Liver (tissue), 9 donors: ENCODE data around the gene PITPNC1. TPM values are rescaled to one million over a fixed set of nuclear protein-coding genes. Genes with fewer than 3 reads are reported as not detected.
A peak's percentile ranks its signal among the peaks of the same experiment; 100 is the strongest.

Experiments
- DNase-seq: peaks from one replicate; pipeline ENCODE4 v3.0.0-alpha.2; 2017; ENCODE audit warnings: low spot score
- H3K27ac ChIP-seq, 2 donors: one replicate each; pipeline ENCODE4 v1.7.0; 2013; ENCODE audit warnings: inconsistent platforms in 2 of 2, low read length in 2 of 2, control low read depth in 1 of 2, low read depth in 1 of 2, mild to moderate bottlenecking in 1 of 2
- H3K27me3 ChIP-seq, 4 donors: one replicate each; pipeline versions ENCODE4 v1.6.1 to v1.7.0; 2013; ENCODE audit warnings: low read length in 3 of 4, inconsistent platforms in 1 of 4, mild to moderate bottlenecking in 1 of 4, moderate library complexity in 1 of 4; ENCODE audit not compliant: control insufficient read depth in 4 of 4, insufficient read depth in 4 of 4
- H3K36me3 ChIP-seq, 4 donors: one replicate each; pipeline versions ENCODE4 v1.6.1 to v1.7.0; 2013; ENCODE audit warnings: low read length in 3 of 4, mild to moderate bottlenecking in 3 of 4, low read depth in 1 of 4, moderate library complexity in 1 of 4; ENCODE audit not compliant: control insufficient read depth in 4 of 4, insufficient read depth in 3 of 4
- H3K4me1 ChIP-seq, 4 donors: one replicate each; pipeline versions ENCODE4 v1.6.1 to v1.7.0; 2013; ENCODE audit warnings: low read length in 3 of 4, mild to moderate bottlenecking in 3 of 4, moderate library complexity in 1 of 4; ENCODE audit not compliant: control insufficient read depth in 4 of 4, insufficient read depth in 4 of 4
- H3K4me3 ChIP-seq, 3 donors: one replicate each; pipeline versions ENCODE4 v1.6.1 to v1.7.0; 2013; ENCODE audit warnings: low read length in 3 of 3, control low read depth in 1 of 3, low read depth in 1 of 3, mild to moderate bottlenecking in 1 of 3
- H3K9ac ChIP-seq, 2 donors: one replicate each; pipeline ENCODE4 v1.7.0; 2013; ENCODE audit warnings: low read length in 2 of 2, mild to moderate bottlenecking in 2 of 2, moderate library complexity in 2 of 2, control low read depth in 1 of 2, low read depth in 1 of 2
- H3K9me3 ChIP-seq, 4 donors: one replicate each; pipeline versions ENCODE4 v1.6.1 to v1.7.0; 2013; ENCODE audit warnings: low read length in 3 of 4; ENCODE audit not compliant: control insufficient read depth in 4 of 4
- ATF3 ChIP-seq: IDR thresholded peaks from 2 replicates; pipeline ENCODE4 v1.6.1; 2016; ENCODE audit warnings: antibody characterized with exemption
- CTCF ChIP-seq: fragments of 150-350 bp; IDR thresholded peaks from 2 replicates; pipeline ENCODE4 v1.5.1; 2017; ENCODE audit warnings: improper control_type of control experiment, low read depth, low read length; ENCODE audit not compliant: missing input control
- EGR1 ChIP-seq, 2 donors: IDR thresholded peaks; 2 replicates each; pipeline ENCODE4 v1.6.1; 2016 to 2018; ENCODE audit warnings: antibody characterized with exemption in 2 of 2, low read depth in 2 of 2
- FOXA1 ChIP-seq: IDR thresholded peaks from 2 replicates; pipeline ENCODE4 v1.6.1; 2016; ENCODE audit warnings: antibody characterized with exemption
- FOXA2 ChIP-seq: IDR thresholded peaks from 2 replicates; pipeline ENCODE4 v1.6.1; 2016; ENCODE audit warnings: antibody characterized with exemption
- GABPA ChIP-seq, 2 donors: IDR thresholded peaks in 1 of 2; conservative IDR thresholded peaks in 1 of 2; 2 replicates each; pipeline ENCODE4 v1.6.1; 2016; ENCODE audit warnings: antibody characterized with exemption in 2 of 2, mild to moderate bottlenecking in 1 of 2, moderate library complexity in 1 of 2
- HNF4A ChIP-seq, 2 donors: conservative IDR thresholded peaks; 2 replicates each; pipeline ENCODE4 v1.6.1; 2016; ENCODE audit warnings: antibody characterized with exemption in 2 of 2, mild to moderate bottlenecking in 2 of 2
- HNF4G ChIP-seq: IDR thresholded peaks from 2 replicates; pipeline ENCODE4 v1.6.1; 2016; ENCODE audit warnings: antibody characterized with exemption
- JUND ChIP-seq, 2 donors: IDR thresholded peaks; 2 replicates each; pipeline ENCODE4 v1.6.1; 2016; ENCODE audit warnings: antibody characterized with exemption in 2 of 2
- MAX ChIP-seq: IDR thresholded peaks from 2 replicates; pipeline ENCODE4 v1.6.1; 2016; ENCODE audit warnings: antibody characterized with exemption
- NR2F2 ChIP-seq: IDR thresholded peaks from 2 replicates; pipeline ENCODE4 v1.6.1; 2016; ENCODE audit warnings: antibody characterized with exemption
- RAD21 ChIP-seq, 2 donors: IDR thresholded peaks; 2 replicates each; pipeline ENCODE4 v1.6.1; 2016; ENCODE audit warnings: antibody characterized with exemption in 2 of 2, mild to moderate bottlenecking in 2 of 2
- RXRA ChIP-seq, 2 donors: IDR thresholded peaks; 2 replicates each; pipeline ENCODE4 v1.6.1; 2017 to 2018; ENCODE audit warnings: antibody characterized with exemption in 2 of 2, mild to moderate bottlenecking in 1 of 2
- SP1 ChIP-seq: IDR thresholded peaks from 2 replicates; pipeline ENCODE4 v1.6.1; 2018; ENCODE audit warnings: antibody characterized with exemption, mild to moderate bottlenecking
- TAF1 ChIP-seq: conservative IDR thresholded peaks from 2 replicates; pipeline ENCODE4 v1.6.1; 2016; ENCODE audit warnings: antibody characterized with exemption, mild to moderate bottlenecking
- YY1 ChIP-seq: IDR thresholded peaks from 2 replicates; pipeline ENCODE4 v1.6.1; 2016; ENCODE audit warnings: antibody characterized with exemption, mild to moderate bottlenecking
- ZBTB33 ChIP-seq: IDR thresholded peaks from 2 replicates; pipeline ENCODE4 v1.6.1; 2016; ENCODE audit warnings: antibody characterized with exemption
- WGBS: extraction: QIAGEN DNeasy Blood & Tissue Kit; methylation state at CpG from one replicate; pipeline ENCODE4 v1.1.7; 2013; 5-methylcytosine and 5-hydroxymethylcytosine counted together
- polyA plus RNA-seq, 2 donors: library from polyadenylated mRNA; stranded (reverse) in 1 of 2; unstranded in 1 of 2; fragments of 200-250 nt in 1 of 2; fragments of >200 nt in 1 of 2; fragmentation: Nextera tagmentation in 1 of 2; extraction: Ambion mirVana in 1 of 2; gene quantifications; one replicate each; pipeline versions ENCODE4 v1.2.1 to v1.2.3, GENCODE V29; 2013 to 2015
- total RNA-seq, 2 donors: library from RNA; depleted of rRNA; stranded (reverse); fragments of >200 nt; gene quantifications; one replicate each; pipeline ENCODE4 v1.2.3, GENCODE V29; 2014
- donor health status: healthy.
- donor health status: healthy.
- donor health status: healthy.
- donor health status: healthy.
- donor health status: healthy.

PITPNC1 gene
- total and polyA plus RNA-seq, 4 donors: 2.3 to 10.2 (median 5.7) TPM

GRCh38 chr17:67388986-67389385, 11.9 kb downstream of the PITPNC1 start:
- H3K9ac ChIP-seq: no peak overlapping the region

GRCh38 chr17:67390006-67390645, 13.0 kb downstream of the PITPNC1 start:
- Histone ChIP-seq H3K4me3 (peak overlapping the region in 2 of 3 donors; percentile 3 to 24), H3K27ac (peak overlapping the region; percentile 21 to 79), H3K9ac (peak overlapping the region in 1 of 2 donors; percentile 48), H3K9me3 (no peaks in the 10 kb centered on the region), H3K4me1 (peaks cover 0 to 33% (median 14%) of the 10 kb centered on the region in 4 donors), H3K36me3 (no peaks in the 10 kb centered on the region), H3K27me3 (no peaks in the 10 kb centered on the region)
- DNase-seq: no peak
- WGBS: 66% methylated on average over 6 of the region's 6 CpGs
- TF ChIP-seq MAX (peak; percentile 18), FOXA1 (no peak), YY1 (no peak), HNF4A (conservative IDR thresholded peaks at IDR 0.05) (no peak), TAF1 (no peak), HNF4G (no peak), NR2F2 (no peak), CTCF (no peak)

More at GRCh38 chr17:67388986-67389385, 11.9 kb downstream of the PITPNC1 start:
- no peak for DNase-seq
- H3K27me3 ChIP-seq: no peaks in the 10 kb centered on the region
- H3K4me3 ChIP-seq: no peak overlapping the region
- WGBS: 97% methylated on average over 4 of the region's 4 CpGs
- H3K4me1 ChIP-seq: peaks cover 0 to 33% (median 14%) of the 10 kb centered on the region in 4 donors
- TF ChIP-seq ZBTB33 (no peak), YY1 (no peak), EGR1 (IDR thresholded peaks at IDR 0.05; ENCODE audit: low read depth in 2 of 2) (no peak), RXRA (IDR thresholded peaks at IDR 0.05) (no peak), GABPA (IDR thresholded peaks at IDR 0.05 in 1 of 2, conservative IDR thresholded peaks at IDR 0.05 in 1 of 2) (no peak), NR2F2 (no peak), HNF4G (no peak), JUND (IDR thresholded peaks at IDR 0.05) (no peak), FOXA1 (no peak), FOXA2 (no peak), SP1 (no peak), RAD21 (IDR thresholded peaks at IDR 0.05) (no peak), MAX (no peak), ATF3 (no peak)
- peak overlapping the region in 1 of 2 donors; percentile 24 for H3K27ac ChIP-seq
- no peaks in the 10 kb centered on the region for H3K36me3 ChIP-seq
- no peaks in the 10 kb centered on the region for H3K9me3 ChIP-seq
